Loucy (cell line): ENCODE results near the gene MPP4.

Source experiments
- H2AFZ ChIP-seq: fragments of 200-600 bp; sonication (generic); 2 replicates; pipeline ENCODE4 v1.6.0; 2016; ENCODE audit warnings: antibody characterized with exemption, mild to moderate bottlenecking, low read length, moderate library complexity
- H3F3A ChIP-seq: fragments of 200-600 bp; 2 replicates; pipeline ENCODE4 v1.6.0; 2016; ENCODE audit warnings: antibody characterized with exemption, low read depth, mild to moderate bottlenecking
- H3K27me3 ChIP-seq: fragments of 200-600 bp; sonication (generic); 2 replicates; pipeline ENCODE4 v1.6.1; 2014; ENCODE audit warnings: low read length, mild to moderate bottlenecking; ENCODE audit not compliant: insufficient read depth, poor library complexity, severe bottlenecking
- H3K36me3 ChIP-seq: fragments of 200-600 bp; sonication (generic); 2 replicates; pipeline ENCODE4 v1.6.1; 2016; ENCODE audit warnings: low read length; ENCODE audit not compliant: insufficient read depth
- H3K4me1 ChIP-seq: fragments of 200-600 bp; sonication (generic); 2 replicates; pipeline ENCODE4 v1.5.1; 2014; ENCODE audit warnings: low read length, mild to moderate bottlenecking; ENCODE audit not compliant: insufficient read depth, poor library complexity, severe bottlenecking
- H3K4me2 ChIP-seq: fragments of 200-600 bp; sonication (generic); 2 replicates; pipeline ENCODE4 v1.6.0; 2014; ENCODE audit warnings: antibody characterized with exemption, low read length, low read depth, mild to moderate bottlenecking; ENCODE audit not compliant: poor library complexity, severe bottlenecking
- H3K4me3 ChIP-seq: fragments of 200-600 bp; sonication (generic); 2 replicates; pipeline ENCODE4 v1.5.1; 2014; ENCODE audit warnings: low read length, mild to moderate bottlenecking, mixed read lengths; ENCODE audit not compliant: poor library complexity, severe bottlenecking
- H3K79me2 ChIP-seq: fragments of 200-600 bp; sonication (generic); 2 replicates; pipeline ENCODE4 v1.6.1; 2014; ENCODE audit warnings: low read length; ENCODE audit not compliant: insufficient read depth
- H3K9ac ChIP-seq: fragments of 200-600 bp; sonication (generic); 2 replicates; pipeline ENCODE4 v1.6.0; 2014; ENCODE audit warnings: mild to moderate bottlenecking, low read depth, low read length, moderate library complexity; ENCODE audit not compliant: poor library complexity, severe bottlenecking
- H3K9me2 ChIP-seq: fragments of 200-600 bp; sonication (generic); replicated peaks from 2 replicates; pipeline ENCODE4 v1.6.1; 2016; ENCODE audit warnings: low read depth, low read length, mixed read lengths
- H3K9me3 ChIP-seq: fragments of 200-600 bp; sonication (generic); 2 replicates; pipeline ENCODE4 v1.6.1; 2014; ENCODE audit warnings: mild to moderate bottlenecking, antibody characterized with exemption, low read length, low read depth; ENCODE audit not compliant: insufficient read depth
- H4K20me1 ChIP-seq: fragments of 200-600 bp; sonication (generic); 2 replicates; pipeline ENCODE4 v1.6.0; 2014; ENCODE audit warnings: antibody characterized with exemption, low read length, mild to moderate bottlenecking; ENCODE audit not compliant: insufficient read depth, poor library complexity, severe bottlenecking
- CTCF ChIP-seq: fragments of 200-600 bp; sonication (generic); conservative IDR thresholded peaks from 2 replicates; pipeline ENCODE4 v1.5.1; 2014; ENCODE audit warnings: mild to moderate bottlenecking, antibody characterized with exemption, low read length
- EZH2phosphoT487 ChIP-seq: fragments of 200-600 bp; IDR thresholded peaks from 2 replicates; pipeline ENCODE4 v1.6.1; 2018; ENCODE audit warnings: antibody characterized with exemption, mild to moderate bottlenecking, moderate library complexity, borderline replicate concordance

MPP4 gene

GRCh38 chr2:201649442-201649841 is 49.0 kb downstream of the MPP4 start:
- H3K9me3 ChIP-seq, result no peaks in the 10 kb centered on the region
- H3K36me3 ChIP-seq, result no peaks in the 10 kb centered on the region
- peaks cover 5% of the 10 kb centered on the region for H3K4me1 ChIP-seq
- peaks cover 1% of the 10 kb centered on the region; the same call in 1 of the 2 replicates for H3F3A ChIP-seq
- no peak overlapping the region for H3K9ac ChIP-seq
- no peak overlapping the region for H2AFZ ChIP-seq
- H4K20me1 ChIP-seq, result no peaks in the 10 kb centered on the region
- no peak overlapping the region for H3K4me3 ChIP-seq
- no peak overlapping the region for H3K4me2 ChIP-seq
- no peaks in the 10 kb centered on the region for H3K27me3 ChIP-seq
- H3K9me2 ChIP-seq, result no peaks in the 10 kb centered on the region
- TF ChIP-seq CTCF (no peak), EZH2phosphoT487 (no peak)
- no peaks in the 10 kb centered on the region for H3K79me2 ChIP-seq

- H3K9me2 ChIP-seq, result no peaks in the 10 kb centered on the region
- H3K36me3 ChIP-seq, result no peaks in the 10 kb centered on the region
- H3K4me3 ChIP-seq, result no peak overlapping the region
- no peaks in the 10 kb centered on the region for H3K27me3 ChIP-seq
- H3K9ac ChIP-seq, result no peak overlapping the region
- H3F3A ChIP-seq, result peaks cover 3% of the 10 kb centered on the region; the same call in 1 of the 2 replicates
- H3K4me1 ChIP-seq, result peaks cover 13% of the 10 kb centered on the region
- TF ChIP-seq CTCF (no peak), EZH2phosphoT487 (no peak)
- H2AFZ ChIP-seq, result no peak overlapping the region
- H3K9me3 ChIP-seq, result no peaks in the 10 kb centered on the region
- no peak overlapping the region for H3K4me2 ChIP-seq
- peaks cover under 1% of the 10 kb centered on the region; the same call in 1 of the 2 replicates for H3K79me2 ChIP-seq
- no peaks in the 10 kb centered on the region for H4K20me1 ChIP-seq
These were observed 51.0 kb downstream of the MPP4 start for GRCh38 chr2:201647431-201647830.

- Histone ChIP-seq H3K4me1 (peaks cover 29% of the 10 kb centered on the region), H3K79me2 (peaks cover 25% of the 10 kb centered on the region), H2AFZ (0 out of 2 replicates have a peak overlapping the region, but pooled peaks have one; percentile 98), H3K4me3 (peak overlapping the region; percentile 79), H3K27me3 (no peaks in the 10 kb centered on the region), H3F3A (peaks cover 3% of the 10 kb centered on the region; the same call in 1 of the 2 replicates), H3K9me2 (no peaks in the 10 kb centered on the region), H3K9me3 (no peaks in the 10 kb centered on the region), H3K36me3 (no peaks in the 10 kb centered on the region), H3K4me2 (peak overlapping the region; percentile 89), H3K9ac (peak overlapping the region; percentile 76), H4K20me1 (no peaks in the 10 kb centered on the region)
- TF ChIP-seq CTCF, result no peak
- TF ChIP-seq EZH2phosphoT487, result no peak
These were observed 54.4 kb downstream of the MPP4 start for GRCh38 chr2:201644001-201644400.
